NOMO-1 (cell line): Measurements from ENCODE around the gene CDT1.
"Not testable (repeated sequence)": the region's sequence is repeated elsewhere in the genome, so short reads cannot be mapped to it uniquely, and the experiment has no call there.

Experiments used
- DNase-seq, 2 experiments: peaks; one replicate each; lab custom pipeline; 2025; ENCODE audit not compliant: unreplicated experiment in 2 of 2; lab: John Stamatoyannopoulos, UW

CDT1 gene

DNA sequence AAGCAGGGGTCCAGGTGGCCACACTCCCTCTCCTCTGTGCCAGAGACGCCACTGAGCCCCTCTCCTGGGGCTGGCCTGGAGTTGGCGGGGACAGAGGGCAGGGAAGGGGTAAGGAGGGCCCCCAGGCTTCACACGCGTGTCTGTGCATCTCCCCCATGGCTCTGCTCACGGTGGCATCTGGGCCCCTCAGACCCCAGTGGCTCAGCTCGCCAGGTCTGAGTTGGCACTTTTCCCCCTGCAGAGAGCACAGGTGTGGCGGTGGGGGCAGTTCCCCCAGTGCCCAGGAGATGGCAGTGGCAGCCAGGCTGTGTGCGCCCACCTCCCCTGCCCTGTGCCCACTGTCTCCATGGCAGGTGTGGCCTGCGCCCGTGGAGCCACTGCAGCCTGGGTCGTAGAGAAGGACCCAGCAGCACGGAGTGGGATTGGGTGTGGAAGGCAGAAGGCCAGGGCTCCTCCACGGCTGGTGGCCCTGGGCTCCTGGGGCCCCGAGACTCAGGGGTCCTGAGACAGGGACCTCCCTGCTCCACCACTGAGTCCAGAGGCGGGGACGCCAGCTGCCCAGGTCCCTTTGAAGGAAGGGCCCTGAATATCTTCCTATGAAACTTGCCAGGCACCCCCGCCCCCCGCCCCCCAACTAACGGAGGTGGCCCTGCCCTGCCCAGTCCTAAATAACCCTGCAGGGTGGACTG, 12.5 kb downstream of the CDT1 start:
- peak; percentile 28 to 48 for DNase-seq

DNA sequence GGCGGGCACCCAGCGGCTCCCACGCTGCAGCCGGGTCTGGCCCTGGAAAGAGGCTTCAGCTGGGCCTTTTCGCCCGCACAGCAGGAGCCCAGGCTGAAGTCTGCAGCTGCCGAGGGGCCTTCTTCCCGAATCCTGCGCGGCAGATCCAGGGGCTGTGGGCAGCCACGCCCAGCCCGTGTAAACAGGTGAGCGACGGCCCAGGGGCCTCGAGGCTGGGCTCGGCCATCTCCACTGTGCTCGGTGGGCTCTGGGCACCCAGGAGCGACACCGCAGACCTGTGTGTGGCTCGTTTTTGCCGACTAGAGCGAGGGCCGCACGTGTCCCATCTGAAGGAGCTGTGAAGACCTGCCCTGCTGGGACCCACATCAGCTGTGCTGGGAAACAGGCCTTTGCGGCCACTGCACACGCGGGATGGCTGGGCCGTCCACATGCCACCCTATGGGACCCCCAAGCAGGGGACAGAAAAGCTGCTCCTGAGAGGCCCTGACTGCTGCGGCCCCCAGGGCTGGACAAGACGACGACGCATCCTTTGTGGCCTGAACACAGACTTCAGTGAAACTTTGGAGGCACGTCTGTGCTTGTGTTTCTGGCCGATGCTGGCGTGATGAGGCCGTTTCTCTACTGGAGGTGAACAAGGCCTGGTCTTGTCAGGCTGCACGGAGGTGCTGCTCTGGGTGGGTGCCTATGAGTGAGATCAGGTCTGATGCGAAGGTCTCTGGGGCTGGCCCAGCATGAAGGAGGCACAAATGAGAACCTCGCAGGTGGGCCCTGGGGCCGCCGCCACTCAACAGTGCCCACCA, 13.3 kb downstream of the CDT1 start:
- no peak for DNase-seq

DNA sequence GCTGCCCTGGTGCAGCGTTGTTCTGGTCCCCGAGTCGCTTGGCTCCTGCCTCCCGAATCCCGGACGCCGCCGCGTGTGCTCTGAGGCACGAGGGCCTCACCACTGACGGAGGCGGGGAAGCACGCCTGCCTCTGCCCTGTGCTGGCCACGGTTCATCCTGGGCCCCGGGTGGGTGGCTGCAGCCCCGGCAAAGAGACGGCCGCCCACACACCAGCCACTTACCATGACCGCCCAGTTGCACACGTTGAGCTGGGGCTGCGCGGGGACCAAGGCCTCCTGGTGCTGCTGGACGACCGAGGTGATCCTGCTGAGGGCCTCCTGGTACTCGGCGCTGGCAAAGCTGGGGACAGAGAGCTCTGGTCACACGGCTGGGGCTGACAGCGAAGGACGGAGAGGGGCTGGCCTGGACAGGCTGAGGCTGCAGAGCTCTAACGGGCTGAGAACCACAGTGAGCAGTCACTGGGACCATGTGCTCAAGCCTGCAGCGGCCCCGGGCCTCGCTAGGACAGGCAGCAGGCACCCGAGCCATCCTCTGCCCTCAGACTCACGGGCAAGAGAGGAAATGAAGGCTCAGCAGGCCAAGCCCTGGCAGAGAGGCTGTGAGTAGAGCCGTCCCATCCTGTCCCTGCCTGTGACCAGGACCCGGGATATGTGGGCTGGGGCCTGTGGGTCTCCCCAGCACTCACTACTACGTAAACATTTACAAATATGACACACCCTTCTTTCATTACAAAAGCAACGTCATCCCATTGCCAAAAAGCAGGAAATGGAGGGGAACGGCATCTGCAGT, 14.4 kb downstream of the CDT1 start:
- DNase-seq = no peak

DNA sequence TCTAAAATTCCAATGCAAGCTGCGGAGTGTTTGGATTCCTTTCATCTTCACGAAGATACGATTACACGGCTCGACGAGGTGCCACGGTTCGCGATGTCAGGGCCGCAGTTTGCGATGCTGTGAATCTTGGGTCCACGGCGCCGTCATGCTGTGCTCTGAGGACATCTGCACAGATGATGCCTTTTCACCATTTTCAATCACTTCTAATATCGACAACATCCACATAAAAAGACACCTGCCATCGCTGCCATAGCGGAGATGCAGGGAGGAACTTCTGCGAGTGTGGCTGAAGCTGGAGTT, 14.9 kb downstream of the CDT1 start:
- DNase-seq = no peak

DNA sequence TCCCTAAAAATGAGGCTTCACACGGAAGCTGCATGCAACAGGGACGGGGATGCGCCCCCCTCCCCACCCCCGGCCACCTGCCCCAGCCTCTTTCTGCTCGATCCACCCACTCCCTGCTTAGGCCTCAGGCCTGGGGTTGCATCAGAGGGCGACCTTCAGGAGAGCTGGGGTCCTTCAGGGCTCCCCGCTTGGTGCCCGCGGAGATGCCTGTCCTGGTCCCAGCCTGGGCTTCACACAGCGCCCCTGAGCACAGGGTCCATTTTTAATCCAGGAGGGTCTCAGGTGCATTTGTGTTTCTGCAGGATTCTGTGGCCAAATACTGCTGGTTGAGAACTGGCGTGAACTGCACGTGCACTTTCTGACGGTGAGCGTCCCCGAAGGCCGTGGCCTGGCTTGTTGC, 15.5 kb downstream of the CDT1 start:
- DNase-seq = no peak

DNA sequence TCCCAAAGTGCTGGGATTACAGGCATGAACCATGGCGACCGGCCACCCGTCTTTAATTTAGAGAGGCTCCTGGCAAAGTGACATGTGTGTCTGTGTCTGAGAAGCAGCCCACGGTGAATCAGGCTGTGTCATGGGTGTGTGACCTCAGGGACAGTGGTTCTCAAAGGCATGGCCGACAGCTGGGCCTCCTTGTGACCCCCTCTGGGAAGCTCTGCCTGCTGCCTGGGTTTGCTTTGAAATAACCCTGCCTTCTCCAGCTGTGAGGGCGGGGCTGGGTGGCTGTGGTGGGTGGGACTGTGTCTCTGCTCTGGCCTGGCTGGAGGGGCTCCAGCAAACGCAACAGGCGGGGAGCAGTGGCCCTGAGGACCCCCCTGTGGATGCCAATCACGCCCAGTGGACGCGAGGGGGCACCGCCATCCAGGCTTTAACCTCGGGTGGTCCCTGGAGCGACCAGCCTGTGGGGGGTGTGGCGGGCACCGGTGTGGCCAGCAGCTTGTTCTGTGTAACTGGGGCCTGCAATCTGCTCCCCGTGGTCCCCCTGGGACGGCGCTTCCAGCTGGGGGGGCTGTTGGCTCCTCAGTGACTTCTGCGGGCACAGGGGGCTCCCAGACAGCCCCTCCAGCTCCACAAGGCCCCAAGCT, 16.9 kb downstream of the CDT1 start:
- no peak for DNase-seq

DNA sequence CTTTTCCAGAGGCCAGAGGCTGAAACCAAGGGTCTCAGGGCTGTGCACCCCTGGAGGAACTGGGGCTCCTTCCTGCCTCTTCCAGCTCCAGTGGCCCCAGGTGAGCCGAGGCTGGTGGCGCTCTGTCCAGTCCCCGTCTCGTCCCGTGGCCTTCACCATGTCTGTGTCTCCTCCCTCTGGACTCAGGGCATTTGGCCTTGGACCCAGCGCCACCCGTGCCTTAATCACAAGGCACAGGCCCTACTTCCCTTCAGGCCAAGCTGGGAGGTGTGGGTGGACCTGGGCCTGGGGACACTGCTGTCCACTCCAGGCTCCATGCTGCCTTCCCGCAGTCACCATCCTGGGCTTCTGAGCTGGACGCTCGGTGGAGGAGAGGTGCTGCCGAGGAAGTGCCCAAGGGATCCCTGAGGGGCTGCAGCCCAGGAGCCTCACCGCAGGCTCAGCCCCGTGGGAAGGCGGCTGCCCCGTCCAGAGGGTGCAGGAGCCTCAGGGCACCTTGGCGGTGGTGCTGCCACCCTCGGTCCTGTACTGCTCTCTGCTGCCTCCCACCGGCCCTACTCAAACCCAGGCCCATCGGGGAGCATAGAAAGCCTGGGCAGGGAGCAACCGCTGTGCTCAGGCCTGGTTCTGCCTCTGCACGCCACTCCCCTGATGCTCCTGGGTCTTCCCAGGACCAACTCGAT, 17.7 kb downstream of the CDT1 start:
- no peak for DNase-seq

DNA sequence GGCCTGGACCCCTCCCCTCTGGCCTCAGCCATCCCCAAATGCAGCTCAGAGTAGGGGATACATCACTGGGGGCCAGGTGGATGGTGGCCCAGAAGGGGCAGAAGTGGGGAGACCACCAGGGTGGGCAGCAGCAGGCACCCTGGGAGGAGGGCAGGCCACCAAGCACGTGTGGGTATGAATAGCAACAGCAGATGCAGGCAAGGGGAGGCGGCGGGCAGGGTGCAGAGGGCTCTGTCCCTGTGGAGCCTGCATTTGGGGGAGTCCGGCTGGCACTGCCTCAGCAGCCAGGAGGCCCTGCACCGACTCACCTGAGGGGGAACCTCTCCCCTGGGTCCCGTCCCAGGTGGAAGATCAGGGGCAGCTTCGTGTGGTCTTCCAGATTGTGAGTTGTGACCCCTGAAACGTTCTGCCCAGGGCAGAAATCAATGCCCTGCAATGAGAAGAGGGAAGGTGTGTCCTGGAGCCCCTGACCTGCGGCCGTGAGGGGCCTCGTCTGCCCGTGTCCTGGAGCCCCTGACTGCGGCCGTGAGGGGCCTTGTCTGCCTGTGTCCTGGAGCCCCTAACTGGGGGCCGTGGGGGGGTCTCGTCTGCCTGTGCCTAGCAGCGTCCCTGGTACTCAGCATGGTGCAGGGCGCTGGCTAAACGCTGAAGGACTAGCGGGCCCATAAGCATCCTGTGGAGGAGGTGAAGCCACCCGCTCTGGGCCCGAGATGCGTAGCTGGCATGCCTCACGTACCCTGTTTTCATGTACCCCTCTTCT, 18.9 kb downstream of the CDT1 start:
- DNase-seq = no peak

DNA sequence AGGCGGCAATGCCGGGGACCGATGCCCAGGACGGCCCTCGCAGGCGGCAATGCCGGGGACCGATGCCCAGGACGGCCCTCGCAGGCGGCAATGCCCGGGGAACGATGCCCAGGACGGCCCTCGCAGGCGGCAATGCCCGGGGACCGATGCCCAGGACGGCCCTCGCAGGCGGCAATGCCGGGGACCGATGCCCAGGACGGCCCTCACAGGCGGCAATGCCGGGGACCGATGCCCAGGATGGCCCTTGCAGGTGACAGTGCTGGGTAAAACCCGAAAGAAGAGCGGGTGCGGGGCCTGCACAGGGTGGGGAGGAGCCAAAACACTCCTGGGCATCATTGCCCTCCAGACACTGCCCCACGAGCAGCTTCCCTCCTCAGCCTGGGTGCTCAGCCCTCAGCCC, 20.1 kb downstream of the CDT1 start:
- DNase-seq = not testable (repeated sequence)

DNA sequence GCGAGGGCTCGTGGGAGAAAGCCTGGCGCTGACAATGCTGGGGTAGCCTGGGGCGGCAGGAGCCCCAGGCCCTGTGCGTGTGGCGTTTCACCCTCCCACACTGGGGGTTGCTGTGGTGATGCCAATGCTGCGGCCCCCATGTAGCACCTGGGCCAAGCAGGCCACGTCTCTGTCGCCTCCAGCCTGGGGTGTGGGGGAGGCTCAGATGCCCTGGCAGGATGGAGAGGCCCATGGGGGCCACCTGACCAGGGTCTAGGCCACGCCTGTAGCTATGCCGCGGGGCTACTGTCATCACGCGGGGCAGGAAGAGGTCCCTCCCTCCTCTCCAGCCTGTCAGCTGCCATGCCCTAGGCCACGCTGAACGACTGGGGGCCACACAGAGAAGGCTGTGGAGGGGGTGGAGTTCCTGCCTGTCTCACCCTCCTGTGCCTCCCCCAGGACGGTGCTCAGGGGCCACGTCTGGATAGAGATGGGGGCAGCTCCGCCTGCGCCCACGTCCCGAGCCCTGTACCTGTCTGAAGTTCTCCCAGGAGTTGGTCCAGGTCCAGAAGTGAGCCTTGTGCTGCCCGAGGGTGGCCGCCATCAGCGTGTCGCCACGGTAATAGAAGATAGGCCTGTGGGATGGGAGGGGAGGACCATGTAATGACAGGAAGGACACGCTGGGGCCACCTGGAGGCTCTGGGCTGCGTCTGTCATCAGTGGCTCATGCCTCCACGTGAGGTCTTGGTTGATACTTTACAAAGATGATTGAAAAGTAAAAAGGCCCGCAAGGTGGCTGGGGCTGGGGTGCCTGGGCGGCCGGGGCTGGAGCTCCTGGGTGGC, 20.9 kb downstream of the CDT1 start:
- DNase-seq = no peak

DNA sequence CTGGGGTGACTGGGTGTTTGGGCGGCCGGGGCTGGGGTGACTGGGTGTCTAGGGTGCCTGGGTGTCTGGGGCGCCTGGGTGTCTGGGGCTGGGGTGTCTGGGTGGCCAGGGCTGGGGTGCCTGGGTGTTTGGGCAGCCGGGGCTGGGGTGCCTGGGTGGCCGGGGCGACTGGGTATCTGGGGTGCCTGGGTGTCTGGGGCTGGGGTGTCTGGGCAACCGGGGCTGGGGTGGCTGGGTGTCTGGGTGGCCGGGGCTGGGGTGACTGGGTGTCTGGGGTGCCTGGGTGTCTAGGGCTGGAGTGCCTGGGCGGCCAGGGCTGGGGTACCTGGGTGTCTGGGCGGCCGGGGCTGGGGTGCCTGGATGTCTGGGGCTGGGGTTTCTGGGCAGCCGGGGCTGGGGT, 21.6 kb downstream of the CDT1 start:
- no peak for DNase-seq

DNA sequence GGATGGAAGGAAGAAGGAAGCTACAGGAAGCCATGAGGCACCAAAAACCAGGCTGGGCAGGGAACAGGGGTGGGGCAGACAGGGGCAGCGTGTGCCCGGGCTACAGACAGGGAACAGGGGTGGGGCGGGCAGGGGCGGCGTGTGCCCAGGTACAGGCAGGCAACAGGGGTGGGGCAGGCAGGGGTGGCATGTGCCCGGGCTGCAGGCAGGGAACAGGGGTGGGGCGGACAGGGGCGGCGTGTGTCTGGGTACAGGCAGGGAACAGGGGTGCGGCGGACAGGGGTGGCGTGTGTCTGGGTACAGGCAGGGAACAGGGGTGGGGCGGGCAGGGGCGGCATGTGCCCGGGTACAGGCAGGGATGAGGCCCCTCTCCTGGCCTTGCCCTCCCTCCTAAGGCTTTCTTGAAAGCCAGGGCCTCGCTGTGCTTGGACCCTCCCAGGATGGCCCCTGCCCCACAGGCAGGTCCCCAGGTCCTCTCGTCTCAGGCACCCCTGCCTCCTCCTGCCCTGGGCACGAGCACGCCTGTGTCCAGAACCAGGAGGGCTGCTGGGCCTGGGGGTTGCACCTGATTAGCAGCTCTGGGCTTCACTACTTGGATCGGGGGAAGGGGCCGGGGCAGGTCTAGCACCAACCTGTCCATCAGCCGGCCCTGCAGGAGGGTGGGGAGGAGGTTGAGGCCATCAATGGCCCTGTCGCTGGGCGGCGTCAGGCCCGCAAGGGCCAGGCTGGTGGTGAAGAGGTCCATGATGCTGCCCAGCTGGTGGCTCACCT, 22.7 kb downstream of the CDT1 start:
- no peak for DNase-seq

DNA sequence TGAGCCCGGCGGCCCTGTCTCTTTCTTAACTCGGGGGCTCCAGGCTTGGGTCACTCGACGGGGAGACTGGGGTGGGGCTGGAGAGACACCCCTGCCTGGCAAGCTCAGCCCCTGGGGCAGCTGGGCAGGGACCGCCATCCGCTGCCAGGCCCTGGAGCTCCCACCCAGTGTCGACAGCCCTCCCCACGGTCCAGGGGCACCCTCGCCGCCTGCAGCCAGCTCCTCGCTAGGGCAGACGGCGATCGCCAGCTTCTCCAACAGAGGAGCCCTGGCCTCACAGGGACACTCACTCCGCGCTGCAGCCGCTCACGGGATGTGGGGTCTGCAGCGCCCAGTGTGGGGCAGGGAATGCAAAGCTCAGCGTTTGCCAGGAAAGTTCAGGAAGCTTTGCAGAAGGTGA, 24.1 kb downstream of the CDT1 start:
- DNase-seq = no peak

DNA sequence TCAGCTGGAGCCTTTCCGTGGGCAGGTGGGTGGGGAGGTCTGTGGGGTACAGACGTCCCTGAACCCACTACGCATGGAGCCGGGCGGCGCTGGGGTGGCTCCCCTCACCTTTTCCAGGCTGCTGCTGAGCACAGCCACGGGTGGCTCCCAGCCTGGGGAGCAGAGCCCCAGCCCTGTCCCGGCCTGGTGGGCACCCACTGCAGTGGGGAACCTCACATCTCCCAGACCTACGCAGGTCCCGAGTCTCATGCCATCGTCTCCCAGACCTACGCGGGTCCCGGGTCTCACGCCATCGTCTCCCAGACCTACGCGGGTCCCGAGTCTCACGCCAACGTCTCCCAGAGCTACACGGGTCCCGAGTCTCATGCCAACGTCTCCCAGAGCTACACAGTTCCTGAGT, 25.1 kb downstream of the CDT1 start:
- DNase-seq = no peak

DNA sequence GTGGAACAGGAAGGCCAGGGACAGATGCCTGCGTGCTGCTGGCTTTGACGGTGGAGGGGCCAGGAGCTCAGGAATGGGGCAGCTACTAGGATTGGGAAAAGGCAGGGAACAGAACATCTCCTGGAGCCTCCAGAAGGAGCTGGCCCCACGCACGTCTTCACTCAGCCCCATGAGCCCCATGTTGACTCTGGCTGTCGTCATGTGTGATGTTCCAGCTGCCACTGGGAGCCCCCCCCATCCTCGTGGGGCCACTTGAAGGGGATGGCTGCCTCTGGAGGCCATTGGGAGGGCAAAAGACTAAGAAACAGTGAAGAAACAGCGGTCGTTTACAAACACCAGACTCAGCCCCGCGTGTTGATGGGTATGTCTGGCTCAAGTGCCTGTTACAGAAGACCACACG, 26.7 kb downstream of the CDT1 start:
- no peak for DNase-seq

DNA sequence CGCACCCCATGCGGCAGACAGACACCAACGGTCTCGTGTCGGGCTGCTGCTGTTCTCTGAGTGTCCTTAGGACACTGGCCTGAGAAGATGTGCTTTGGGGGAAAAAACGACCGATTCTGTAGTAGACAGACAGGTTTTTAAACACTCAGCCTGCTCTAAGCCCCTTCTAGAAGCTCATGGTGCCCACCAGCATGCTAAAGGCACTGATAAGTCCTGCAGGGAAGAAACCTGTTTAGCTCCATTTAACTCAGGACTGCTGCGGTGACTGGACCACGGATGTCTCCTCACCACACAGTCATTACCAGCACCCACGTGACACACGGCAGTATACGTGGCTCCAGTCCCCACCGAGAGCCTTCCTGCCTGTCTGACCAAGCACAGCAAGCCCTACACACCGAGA, 27.2 kb downstream of the CDT1 start:
- DNase-seq = no peak

DNA sequence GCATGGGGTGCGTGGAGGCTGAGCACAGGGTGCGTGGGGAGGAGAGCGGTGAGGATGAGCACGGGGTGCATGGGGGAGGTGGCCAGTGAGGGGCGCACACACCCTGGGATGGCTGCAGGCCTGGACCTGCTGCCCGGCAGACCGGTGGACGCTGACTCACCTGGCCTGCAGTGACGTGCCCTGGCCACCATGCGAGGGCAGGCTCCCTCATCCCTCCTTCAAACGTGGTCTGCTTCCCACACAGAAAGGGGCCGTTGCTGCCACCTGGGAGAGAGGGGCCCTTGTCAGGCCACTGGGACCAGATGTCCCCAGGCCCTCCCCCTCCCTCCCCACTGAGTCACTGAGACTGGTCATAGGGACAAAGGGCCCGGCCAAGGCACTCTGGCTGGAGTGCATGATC, 28.2 kb downstream of the CDT1 start:
- DNase-seq = no peak

DNA sequence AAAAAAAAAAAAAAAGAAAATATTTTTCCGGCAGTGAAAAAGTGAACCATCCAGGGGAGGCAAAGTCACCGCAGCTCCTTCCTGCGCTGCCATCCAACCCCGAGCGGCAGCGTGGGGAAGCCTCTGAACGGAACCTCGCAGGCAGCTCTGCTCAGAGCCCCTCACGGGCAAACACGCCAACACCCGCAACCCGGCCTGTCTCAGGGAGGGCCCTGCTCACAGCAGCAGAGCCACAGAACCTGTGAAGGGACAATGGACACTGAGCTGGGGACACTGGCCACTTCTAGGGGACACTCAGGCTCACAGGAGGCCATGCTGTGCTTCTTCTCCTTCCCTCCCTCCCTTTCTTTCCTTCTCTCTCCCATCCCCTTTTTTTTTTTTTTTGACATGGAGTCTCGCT, 29.5 kb downstream of the CDT1 start:
- no peak for DNase-seq

DNA sequence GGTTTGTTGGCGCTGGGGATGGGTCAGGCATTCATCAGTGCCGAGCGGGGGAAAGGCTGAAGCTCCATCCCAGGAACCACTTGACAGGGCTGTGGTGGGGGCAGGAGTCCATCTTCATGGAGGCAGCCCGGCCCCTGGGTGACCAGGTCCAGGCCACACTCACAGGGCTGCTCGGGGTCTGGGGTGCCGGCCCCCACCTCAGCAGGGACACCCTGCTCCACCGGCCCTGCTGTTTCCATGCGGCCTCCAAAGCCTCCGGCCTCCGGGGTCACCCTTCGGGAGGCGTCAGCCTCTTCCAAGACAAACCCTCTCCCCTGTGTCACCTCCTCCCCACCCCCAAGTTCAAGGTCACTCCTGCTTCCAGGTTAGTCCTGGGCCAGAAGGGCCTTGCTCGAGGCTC, 31.1 kb downstream of the CDT1 start:
- DNase-seq = no peak
